Ishikawa (cell line): ENCODE results near the gene TCN1.

Source experiments
- CEBPB ChIP-seq: IDR thresholded peaks from 2 replicates; pipeline ENCODE4 v1.6.1; 2012
- CREB1 ChIP-seq: IDR thresholded peaks from 2 replicates; pipeline ENCODE4 v1.6.1; 2012; ENCODE audit warnings: low read depth
- EGR1 ChIP-seq: IDR thresholded peaks from 2 replicates; pipeline ENCODE4 v1.6.1; 2012
- EP300 ChIP-seq: IDR thresholded peaks from 2 replicates; pipeline ENCODE4 v1.6.1; 2012; ENCODE audit warnings: borderline replicate concordance
- FOXM1 ChIP-seq: IDR thresholded peaks from 2 replicates; pipeline ENCODE4 v1.6.1; 2012; ENCODE audit warnings: low read depth, borderline replicate concordance
- MAX ChIP-seq: IDR thresholded peaks from 2 replicates; pipeline ENCODE4 v1.6.1; 2012
- NFIC ChIP-seq: IDR thresholded peaks from 2 replicates; pipeline ENCODE4 v1.6.1; 2012
- RAD21 ChIP-seq: IDR thresholded peaks from 2 replicates; pipeline ENCODE4 v1.6.1; 2012; ENCODE audit warnings: low read depth
- TAF1 ChIP-seq: IDR thresholded peaks from 2 replicates; pipeline ENCODE4 v1.6.1; 2012; ENCODE audit warnings: low read depth, mild to moderate bottlenecking
- TCF12 ChIP-seq: IDR thresholded peaks from 2 replicates; pipeline ENCODE4 v1.6.1; 2012; ENCODE audit warnings: low read depth
- TEAD4 ChIP-seq: IDR thresholded peaks from 2 replicates; pipeline ENCODE4 v1.6.1; 2012
- USF1 ChIP-seq: IDR thresholded peaks from 2 replicates; pipeline ENCODE4 v1.6.1; 2012
- YY1 ChIP-seq: IDR thresholded peaks from 2 replicates; pipeline ENCODE4 v1.6.1; 2012; ENCODE audit warnings: low read depth
- ZBTB7A ChIP-seq: IDR thresholded peaks from 2 replicates; pipeline ENCODE4 v1.6.1; 2012; ENCODE audit warnings: low read depth
- TF ChIP-seq, protein P1 (sequence below): IDR thresholded peaks from 2 replicates; pipeline ENCODE4 v1.6.1; 2012; ENCODE audit warnings: low read depth, mild to moderate bottlenecking

The TCN1 gene

DNA sequence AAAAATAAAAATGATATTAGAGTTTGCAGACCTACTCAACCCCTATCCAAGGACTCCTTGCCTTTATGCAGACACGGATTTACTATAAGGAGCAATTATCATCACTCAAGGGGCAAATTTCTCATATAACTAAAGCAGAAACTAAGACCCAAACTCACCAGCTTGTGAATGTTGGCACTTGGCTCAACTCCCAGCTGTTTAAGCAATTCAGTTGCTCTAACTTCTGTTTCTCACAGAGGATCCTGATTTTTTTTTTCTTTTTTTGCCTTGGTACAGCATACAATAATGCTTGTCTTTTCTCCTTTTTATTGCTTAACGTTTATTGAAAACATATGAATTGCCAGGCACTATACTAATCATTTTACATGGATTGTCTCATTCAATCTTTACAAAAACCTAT is 11.4 kb downstream of the TCN1 start:
- no peak for TF ChIP-seq RAD21
- TF ChIP-seq YY1: no peak
- no peak for TF ChIP-seq USF1
- no peak for TF ChIP-seq ZBTB7A
- no peak for TF ChIP-seq TCF12
- no peak for TF ChIP-seq TAF1
- no peak for TF ChIP-seq FOXM1
- no peak for TF ChIP-seq MAX
- TF ChIP-seq TEAD4: no peak
- TF ChIP-seq NFIC: no peak
- no peak for TF ChIP-seq CEBPB
- no peak for TF ChIP-seq CREB1
- no peak for TF ChIP-seq EGR1
- no peak for TF ChIP-seq EP300
- TF ChIP-seq, protein P1, sequence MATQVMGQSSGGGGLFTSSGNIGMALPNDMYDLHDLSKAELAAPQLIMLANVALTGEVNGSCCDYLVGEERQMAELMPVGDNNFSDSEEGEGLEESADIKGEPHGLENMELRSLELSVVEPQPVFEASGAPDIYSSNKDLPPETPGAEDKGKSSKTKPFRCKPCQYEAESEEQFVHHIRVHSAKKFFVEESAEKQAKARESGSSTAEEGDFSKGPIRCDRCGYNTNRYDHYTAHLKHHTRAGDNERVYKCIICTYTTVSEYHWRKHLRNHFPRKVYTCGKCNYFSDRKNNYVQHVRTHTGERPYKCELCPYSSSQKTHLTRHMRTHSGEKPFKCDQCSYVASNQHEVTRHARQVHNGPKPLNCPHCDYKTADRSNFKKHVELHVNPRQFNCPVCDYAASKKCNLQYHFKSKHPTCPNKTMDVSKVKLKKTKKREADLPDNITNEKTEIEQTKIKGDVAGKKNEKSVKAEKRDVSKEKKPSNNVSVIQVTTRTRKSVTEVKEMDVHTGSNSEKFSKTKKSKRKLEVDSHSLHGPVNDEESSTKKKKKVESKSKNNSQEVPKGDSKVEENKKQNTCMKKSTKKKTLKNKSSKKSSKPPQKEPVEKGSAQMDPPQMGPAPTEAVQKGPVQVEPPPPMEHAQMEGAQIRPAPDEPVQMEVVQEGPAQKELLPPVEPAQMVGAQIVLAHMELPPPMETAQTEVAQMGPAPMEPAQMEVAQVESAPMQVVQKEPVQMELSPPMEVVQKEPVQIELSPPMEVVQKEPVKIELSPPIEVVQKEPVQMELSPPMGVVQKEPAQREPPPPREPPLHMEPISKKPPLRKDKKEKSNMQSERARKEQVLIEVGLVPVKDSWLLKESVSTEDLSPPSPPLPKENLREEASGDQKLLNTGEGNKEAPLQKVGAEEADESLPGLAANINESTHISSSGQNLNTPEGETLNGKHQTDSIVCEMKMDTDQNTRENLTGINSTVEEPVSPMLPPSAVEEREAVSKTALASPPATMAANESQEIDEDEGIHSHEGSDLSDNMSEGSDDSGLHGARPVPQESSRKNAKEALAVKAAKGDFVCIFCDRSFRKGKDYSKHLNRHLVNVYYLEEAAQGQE: no peak

DNA sequence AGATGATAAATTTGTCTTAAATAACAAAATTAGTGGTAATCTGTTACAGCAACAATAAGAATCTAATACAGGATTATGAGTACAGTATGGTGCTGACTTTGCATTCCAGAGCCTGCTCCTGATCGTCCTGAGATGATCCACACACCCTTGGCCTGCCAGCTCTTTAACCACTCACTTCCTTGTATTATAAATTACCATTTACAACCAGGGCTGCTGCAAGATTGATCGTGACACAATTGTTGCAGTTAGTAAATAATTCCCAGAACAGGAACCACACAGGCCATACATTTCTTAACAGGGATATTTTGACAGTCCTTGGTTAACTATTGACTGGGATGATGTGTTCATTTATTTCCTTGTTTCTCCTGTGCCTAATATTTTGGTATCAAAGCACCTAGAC is 17.2 kb downstream of the TCN1 start:
- TF ChIP-seq ZBTB7A (no peak), TCF12 (no peak), NFIC (no peak), RAD21 (no peak), MAX (no peak), TEAD4 (no peak), YY1 (no peak)

DNA sequence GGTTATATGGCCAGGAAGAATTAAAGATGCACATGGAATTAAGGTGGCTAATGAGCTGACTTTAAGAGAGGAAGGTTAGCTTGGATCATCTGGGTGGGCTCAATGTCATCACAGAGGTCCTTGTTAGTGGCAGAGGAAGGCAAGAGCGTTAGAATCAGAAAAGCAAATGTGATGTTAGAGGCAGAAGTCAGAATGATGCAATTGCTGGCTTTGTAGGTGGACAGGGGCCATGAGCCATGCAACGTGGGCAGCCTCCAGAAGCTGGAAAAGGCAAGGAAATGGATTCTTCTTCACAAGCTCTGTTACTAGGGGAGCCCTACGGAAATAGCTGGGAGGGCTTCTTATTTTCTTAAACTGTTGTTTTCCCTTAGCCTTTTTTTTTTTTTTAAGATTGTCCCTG is 18.7 kb downstream of the TCN1 start:
- no peak for TF ChIP-seq CREB1
- no peak for TF ChIP-seq EGR1
- TF ChIP-seq TAF1: no peak
- TF ChIP-seq MAX: no peak
- TF ChIP-seq RAD21: no peak

DNA sequence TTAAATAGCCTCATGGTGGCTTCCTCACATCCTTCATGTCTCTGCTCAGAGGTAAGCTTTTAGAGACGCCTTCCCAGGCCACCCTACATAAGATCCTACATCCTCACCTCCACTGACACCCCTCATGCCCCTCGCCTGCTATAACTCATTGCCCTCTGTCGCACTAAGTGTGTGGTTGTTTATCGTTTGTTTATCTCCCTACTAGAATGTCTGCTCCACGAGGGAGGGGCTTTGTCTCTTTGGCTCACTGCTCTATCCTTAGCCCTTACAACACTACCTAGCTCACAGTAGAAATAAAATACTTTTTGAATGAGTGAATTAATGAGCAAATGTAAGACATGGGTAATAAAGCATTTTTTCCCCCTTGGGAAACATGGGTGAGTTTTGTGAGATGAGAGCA is 19.7 kb downstream of the TCN1 start:
- TF ChIP-seq ZBTB7A (no peak), NFIC (no peak), TCF12 (no peak), RAD21 (no peak), FOXM1 (no peak), MAX (no peak), CEBPB (no peak), YY1 (no peak), USF1 (no peak), TEAD4 (no peak), TAF1 (no peak), EGR1 (no peak), EP300 (no peak), CREB1 (no peak)
- TF ChIP-seq, protein P1: no peak

- TF ChIP-seq YY1: no peak
- no peak for TF ChIP-seq USF1
- TF ChIP-seq EGR1: no peak
- no peak for TF ChIP-seq EP300
Measured at GRCh38 chr11:59845399-59845798, 20.9 kb downstream of the TCN1 start, which contains the start of gene CBLIF. Gene CBLIF, minus strand, starts transcription at chr11:59845499. Its CDS starts 46 bp downstream, at chr11:59845453.

DNA sequence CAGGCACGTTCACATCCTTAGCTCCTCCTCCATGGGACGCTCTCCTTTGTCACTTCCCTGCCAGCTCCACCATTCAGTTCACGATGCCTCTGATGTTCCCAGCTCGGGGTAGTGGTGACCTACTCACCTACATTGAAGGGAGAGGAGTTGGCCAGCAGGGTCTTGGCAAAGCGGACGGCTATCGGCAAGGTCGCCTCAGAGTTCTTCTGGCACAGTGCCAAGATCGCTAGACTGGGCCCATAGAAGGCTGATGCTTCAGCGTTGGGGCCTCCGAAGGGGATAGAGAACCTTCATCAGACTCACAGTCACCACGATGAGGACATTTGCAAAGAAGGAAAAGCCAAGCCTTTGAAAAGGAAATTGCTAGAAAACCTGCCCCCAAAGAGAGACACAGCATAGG is 24.0 kb downstream of the TCN1 start:
- TF ChIP-seq NFIC (peak; percentile 78), TCF12 (no peak)
